Measurements from ENCODE around the gene CCNY.

Gene CCNY

GRCh38 chr10:35594115-35595079 is 258.1 kb downstream of the CCNY start:
- in situ Hi-C loops (cut with MboI; ENCODE audit: low sequenced_read_pairs) = no loop called here
- no peak overlapping the region for H3K4me3 ChIP-seq

GRCh38 chr10:35595106-35595505 is 258.8 kb downstream of the CCNY start:
- no peaks in the 10 kb centered on the region for H3K9me3 ChIP-seq
- no peak overlapping the region for H3K4me3 ChIP-seq
- H3K36me3 ChIP-seq (replicated peaks) = no peaks in the 10 kb centered on the region
- no peaks in the 10 kb centered on the region for H3K27me3 ChIP-seq (ENCODE audit: low read depth)
- in situ Hi-C loops (cut with MboI; ENCODE audit: low sequenced_read_pairs) = no loop called here
- no peak for DNase-seq (ENCODE audit: low spot score in 2 of 2)
- H3K4me1 ChIP-seq = no peaks in the 10 kb centered on the region

More at GRCh38 chr10:35594115-35595079, 258.1 kb downstream of the CCNY start:
- Histone ChIP-seq H3K27me3 (ENCODE audit: low read depth) (no peaks in the 10 kb centered on the region), H3K36me3 (replicated peaks) (no peaks in the 10 kb centered on the region), H3K9me3 (no peaks in the 10 kb centered on the region), H3K4me1 (no peaks in the 10 kb centered on the region)
- DNase-seq (ENCODE audit: low spot score in 2 of 2) = no peak

GRCh38 chr10:35598379-35598778 is 262.1 kb downstream of the CCNY start:
- DNase-seq (ENCODE audit: low spot score in 2 of 2) = peak in 1 of 2 experiments; percentile 24
- H3K36me3 ChIP-seq (replicated peaks) = no peaks in the 10 kb centered on the region

GRCh38 chr10:35600193-35600592 is 263.9 kb downstream of the CCNY start:
- Histone ChIP-seq H3K36me3 (replicated peaks) (no peaks in the 10 kb centered on the region), H3K4me3 (no peak overlapping the region), H3K9me3 (no peaks in the 10 kb centered on the region), H3K27me3 (ENCODE audit: low read depth) (no peaks in the 10 kb centered on the region), H3K4me1 (no peaks in the 10 kb centered on the region)
- in situ Hi-C loops (cut with MboI; ENCODE audit: low sequenced_read_pairs) = no loop called here
- DNase-seq (ENCODE audit: low spot score in 2 of 2) = no peak

More at GRCh38 chr10:35598379-35598778, 262.1 kb downstream of the CCNY start:
- in situ Hi-C loops (cut with MboI; ENCODE audit: low sequenced_read_pairs) = no loop called here
- no peaks in the 10 kb centered on the region for H3K4me1 ChIP-seq
- no peaks in the 10 kb centered on the region for H3K27me3 ChIP-seq (ENCODE audit: low read depth)
- no peak overlapping the region for H3K4me3 ChIP-seq
- no peaks in the 10 kb centered on the region for H3K9me3 ChIP-seq

DNA sequence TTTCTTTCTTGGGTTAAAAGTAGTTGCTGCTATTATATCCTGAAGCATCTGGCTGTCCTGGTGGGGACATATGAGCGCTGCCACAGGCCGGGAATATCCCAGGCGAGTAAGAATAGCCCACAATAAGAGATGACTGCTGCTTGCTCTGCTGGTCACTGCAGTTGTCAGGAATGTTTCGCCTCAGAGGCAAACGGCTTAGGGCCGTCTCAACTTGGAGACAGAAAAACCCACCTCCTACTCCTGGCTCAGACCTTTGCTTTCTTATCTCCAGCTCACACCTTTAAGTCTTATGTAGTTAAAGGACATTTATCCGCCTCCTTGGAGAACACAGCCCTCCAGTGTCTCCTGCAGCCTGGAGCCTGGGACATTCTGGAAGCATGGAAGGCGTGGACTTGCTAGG is 268.9 kb downstream of the CCNY start, which contains the start of gene GJD4:
TSS of gene GJD4 (plus strand) at position 151 of the 400 bp plus-strand sequence. CDS start at position 378, 227 bp downstream.
- no peaks in the 10 kb centered on the region for H3K36me3 ChIP-seq (replicated peaks)
- no peak for DNase-seq (ENCODE audit: low spot score in 2 of 2)
- in situ Hi-C loops (cut with MboI; ENCODE audit: low sequenced_read_pairs) = no loop called here
- H3K4me1 ChIP-seq = no peaks in the 10 kb centered on the region
- peaks cover 6% of the 10 kb centered on the region; the same call in 1 of the 2 replicates for H3K27me3 ChIP-seq (ENCODE audit: low read depth)
- H3K4me3 ChIP-seq = no peak within 1 kb of the TSS
- H3K9me3 ChIP-seq = no peaks in the 10 kb centered on the region

GRCh38 chr10:35606430-35606829 is 270.1 kb downstream of the CCNY start:
- Histone ChIP-seq H3K4me3 (no peak overlapping the region), H3K4me1 (no peaks in the 10 kb centered on the region), H3K9me3 (no peaks in the 10 kb centered on the region), H3K27me3 (ENCODE audit: low read depth) (peaks cover 6% of the 10 kb centered on the region; the same call in 1 of the 2 replicates), H3K36me3 (replicated peaks) (no peaks in the 10 kb centered on the region)
- no peak for DNase-seq (ENCODE audit: low spot score in 2 of 2)
- in situ Hi-C loops (cut with MboI; ENCODE audit: low sequenced_read_pairs) = no loop called here

DNA sequence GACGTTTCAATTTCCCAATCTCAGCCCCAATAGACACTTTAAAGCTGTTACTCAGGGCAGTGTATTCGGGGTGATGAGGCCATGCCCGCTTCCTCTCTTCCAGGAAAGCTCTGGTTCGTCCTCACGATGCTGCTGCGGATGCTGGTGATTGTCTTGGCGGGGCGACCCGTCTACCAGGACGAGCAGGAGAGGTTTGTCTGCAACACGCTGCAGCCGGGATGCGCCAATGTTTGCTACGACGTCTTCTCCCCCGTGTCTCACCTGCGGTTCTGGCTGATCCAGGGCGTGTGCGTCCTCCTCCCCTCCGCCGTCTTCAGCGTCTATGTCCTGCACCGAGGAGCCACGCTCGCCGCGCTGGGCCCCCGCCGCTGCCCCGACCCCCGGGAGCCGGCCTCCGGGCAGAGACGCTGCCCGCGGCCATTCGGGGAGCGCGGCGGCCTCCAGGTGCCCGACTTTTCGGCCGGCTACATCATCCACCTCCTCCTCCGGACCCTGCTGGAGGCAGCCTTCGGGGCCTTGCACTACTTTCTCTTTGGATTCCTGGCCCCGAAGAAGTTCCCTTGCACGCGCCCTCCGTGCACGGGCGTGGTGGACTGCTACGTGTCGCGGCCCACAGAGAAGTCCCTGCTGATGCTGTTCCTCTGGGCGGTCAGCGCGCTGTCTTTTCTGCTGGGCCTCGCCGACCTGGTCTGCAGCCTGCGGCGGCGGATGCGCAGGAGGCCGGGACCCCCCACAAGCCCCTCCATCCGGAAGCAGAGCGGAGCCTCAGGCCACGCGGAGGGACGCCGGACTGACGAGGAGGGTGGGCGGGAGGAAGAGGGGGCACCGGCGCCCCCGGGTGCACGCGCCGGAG is 271.4 kb downstream of the CCNY start:
- peak in 1 of 2 experiments; percentile 11 for DNase-seq (ENCODE audit: low spot score in 2 of 2)
- Histone ChIP-seq H3K4me1 (no peaks in the 10 kb centered on the region), H3K36me3 (replicated peaks) (no peaks in the 10 kb centered on the region), H3K4me3 (peak overlapping the region; percentile 11; the same call in 1 of the 2 replicates), H3K27me3 (ENCODE audit: low read depth) (peaks cover 6% of the 10 kb centered on the region; the same call in 1 of the 2 replicates), H3K9me3 (no peaks in the 10 kb centered on the region)
- in situ Hi-C loops (cut with MboI; ENCODE audit: low sequenced_read_pairs) = no loop called here

- no peak for DNase-seq (ENCODE audit: low spot score in 2 of 2)
- H3K36me3 ChIP-seq (replicated peaks) = no peaks in the 10 kb centered on the region
- in situ Hi-C loops (cut with MboI; ENCODE audit: low sequenced_read_pairs) = no loop called here
- H3K4me1 ChIP-seq = no peaks in the 10 kb centered on the region
- H3K9me3 ChIP-seq = no peaks in the 10 kb centered on the region
- no peak overlapping the region for H3K4me3 ChIP-seq
- peaks cover 6% of the 10 kb centered on the region; the same call in 1 of the 2 replicates for H3K27me3 ChIP-seq (ENCODE audit: low read depth)
Measured at GRCh38 chr10:35608328-35608672, 272.0 kb downstream of the CCNY start.

- H3K4me1 ChIP-seq = no peaks in the 10 kb centered on the region
- H3K36me3 ChIP-seq (replicated peaks) = no peaks in the 10 kb centered on the region
- no peaks in the 10 kb centered on the region for H3K9me3 ChIP-seq
- in situ Hi-C loops (cut with MboI; ENCODE audit: low sequenced_read_pairs) = no loop called here
- no peak overlapping the region for H3K4me3 ChIP-seq
- peaks cover 14% of the 10 kb centered on the region; the same call in 1 of the 2 replicates for H3K27me3 ChIP-seq (ENCODE audit: low read depth)
- peak in 1 of 2 experiments; percentile 12 for DNase-seq (ENCODE audit: low spot score in 2 of 2)
Measured at GRCh38 chr10:35611750-35612149, 275.4 kb downstream of the CCNY start.

- no peak for DNase-seq (ENCODE audit: low spot score in 2 of 2)
- H3K36me3 ChIP-seq (replicated peaks) = no peaks in the 10 kb centered on the region
- no peak overlapping the region for H3K4me3 ChIP-seq
- peaks cover 10% of the 10 kb centered on the region; the same call in 1 of the 2 replicates for H3K27me3 ChIP-seq (ENCODE audit: low read depth)
- in situ Hi-C loops (cut with MboI; ENCODE audit: low sequenced_read_pairs) = no loop called here
- no peaks in the 10 kb centered on the region for H3K9me3 ChIP-seq
- no peaks in the 10 kb centered on the region for H3K4me1 ChIP-seq
Measured at GRCh38 chr10:35612385-35613106, 276.2 kb downstream of the CCNY start.

GRCh38 chr10:35613107-35613440 is 276.8 kb downstream of the CCNY start:
- Histone ChIP-seq H3K4me1 (no peaks in the 10 kb centered on the region), H3K4me3 (no peak overlapping the region), H3K36me3 (replicated peaks) (no peaks in the 10 kb centered on the region), H3K9me3 (no peaks in the 10 kb centered on the region), H3K27me3 (ENCODE audit: low read depth) (peaks cover 8% of the 10 kb centered on the region; the same call in 1 of the 2 replicates)
- DNase-seq (ENCODE audit: low spot score in 2 of 2) = no peak
- in situ Hi-C loops (cut with MboI; ENCODE audit: low sequenced_read_pairs) = no loop called here

DNA sequence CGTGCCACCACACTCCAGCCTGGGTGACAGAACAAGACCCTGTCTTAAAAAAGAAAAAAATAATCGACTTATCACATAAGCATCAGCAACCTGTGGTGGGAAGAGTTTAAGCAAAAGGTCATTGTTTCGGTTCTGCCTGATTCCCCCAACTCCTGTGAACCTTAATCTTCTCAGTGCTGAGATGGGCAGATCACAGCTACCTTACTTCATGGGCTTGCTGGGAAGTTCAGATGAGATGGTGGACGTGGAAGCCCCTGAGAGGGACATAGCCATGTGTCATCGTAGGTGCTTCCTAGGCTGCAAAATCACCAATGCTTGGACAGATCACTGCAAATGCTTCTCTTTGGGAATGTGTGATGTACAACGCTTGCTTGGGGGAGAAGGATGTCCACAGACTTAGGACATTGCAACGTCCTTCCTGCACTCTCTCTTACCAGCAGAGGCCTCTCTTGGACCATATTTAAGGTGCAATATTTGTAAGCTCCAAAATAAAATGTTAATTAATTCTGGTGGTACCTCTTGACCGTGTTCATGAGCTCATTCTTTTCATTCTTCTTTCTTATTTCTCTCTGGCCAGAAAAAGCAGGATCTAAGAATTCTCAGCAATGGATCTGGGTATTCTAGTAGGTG is 277.4 kb downstream of the CCNY start:
- Histone ChIP-seq H3K9me3 (no peaks in the 10 kb centered on the region), H3K27me3 (ENCODE audit: low read depth) (peaks cover 8% of the 10 kb centered on the region; the same call in 1 of the 2 replicates), H3K4me3 (no peak overlapping the region), H3K36me3 (replicated peaks) (no peaks in the 10 kb centered on the region), H3K4me1 (no peaks in the 10 kb centered on the region)
- in situ Hi-C loops (cut with MboI; ENCODE audit: low sequenced_read_pairs) = no loop called here
- no peak for DNase-seq (ENCODE audit: low spot score in 2 of 2)

DNA sequence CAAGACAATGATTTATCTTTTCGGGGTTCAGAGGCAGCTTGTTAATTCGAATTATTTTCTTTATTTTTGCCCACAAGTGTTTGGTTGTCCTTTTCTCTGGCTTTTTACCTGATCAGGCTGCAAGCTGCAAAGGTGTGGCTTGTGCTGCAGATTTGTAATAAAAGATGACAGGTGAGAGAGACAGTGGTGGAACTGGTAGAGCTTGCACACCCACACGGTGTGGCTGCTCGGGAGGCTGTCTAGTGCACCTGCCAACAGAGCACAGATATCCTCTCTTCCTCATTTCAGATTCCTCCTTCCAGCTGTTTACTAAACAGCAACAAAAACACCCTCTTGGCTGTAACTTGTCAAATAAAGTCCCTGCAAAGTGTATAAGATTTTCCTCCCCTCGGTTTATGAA is 278.0 kb downstream of the CCNY start:
- no peak overlapping the region for H3K4me3 ChIP-seq
- H3K9me3 ChIP-seq = no peaks in the 10 kb centered on the region
- DNase-seq (ENCODE audit: low spot score in 2 of 2) = no peak
- no peaks in the 10 kb centered on the region for H3K36me3 ChIP-seq (replicated peaks)
- no peaks in the 10 kb centered on the region for H3K4me1 ChIP-seq
- in situ Hi-C loops (cut with MboI; ENCODE audit: low sequenced_read_pairs) = no loop called here
- peaks cover 8% of the 10 kb centered on the region; the same call in 1 of the 2 replicates for H3K27me3 ChIP-seq (ENCODE audit: low read depth)

Data from HAP-1 (cell line).